Tibial nerve (tissue), 3 donors: ENCODE data around the gene HK3.

ENCODE experiments used
- CTCF ChIP-seq, 5 experiments: fragments of 200-600 bp in 3 of 5; fragments of 450-650 bp in 2 of 5; sonication (generic) in 3 of 5; IDR thresholded peaks; one replicate each; pipeline ENCODE4 v1.5.1; 2016 to 2019; ENCODE audit warnings: antibody characterized with exemption in 5 of 5, mild to moderate bottlenecking in 3 of 5, moderate library complexity in 2 of 5
- POLR2A ChIP-seq, 2 donors: fragments of 450-650 bp; IDR thresholded peaks; one replicate each; pipeline ENCODE4 v1.6.1; 2017; ENCODE audit warnings: antibody characterized with exemption in 2 of 2, mild to moderate bottlenecking in 2 of 2, moderate library complexity in 2 of 2

DNA sequence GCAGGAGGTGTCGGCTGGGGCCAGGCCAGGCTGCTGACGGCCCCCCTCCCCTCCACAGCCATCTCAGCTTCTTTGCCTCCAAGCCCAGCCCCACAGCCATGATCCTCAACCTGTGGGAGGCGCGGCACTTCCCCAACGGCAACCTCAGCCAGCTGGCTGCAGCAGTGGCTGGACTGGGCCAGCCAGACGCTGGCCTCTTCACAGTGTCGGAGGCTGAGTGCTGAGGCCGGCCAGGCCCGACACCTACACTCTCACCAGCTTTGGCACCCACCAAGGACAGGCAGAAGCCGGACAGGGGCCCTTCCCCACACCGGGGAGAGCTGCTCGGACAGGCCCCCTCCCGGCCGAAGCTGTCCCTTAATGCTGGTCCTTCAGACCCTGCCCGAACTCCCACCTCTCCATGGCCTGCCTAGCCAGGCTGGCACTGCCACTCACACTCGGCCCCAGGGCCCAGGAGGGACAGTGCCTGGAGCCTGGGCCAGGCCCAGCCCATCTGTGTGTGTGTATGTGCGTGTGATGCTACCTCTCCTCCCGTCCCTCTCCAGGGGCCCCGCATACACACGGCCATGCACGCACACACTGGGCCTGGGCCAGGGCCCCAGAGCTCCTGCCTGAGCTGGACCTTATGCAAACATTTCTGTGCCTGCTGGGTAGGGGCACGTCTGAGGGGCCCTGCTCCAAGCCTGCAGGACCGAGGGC is 19.3 kb downstream of the HK3 start:
- TF ChIP-seq POLR2A (IDR thresholded peaks at IDR 0.05), result no peak
- TF ChIP-seq CTCF (IDR thresholded peaks at IDR 0.05), result no peak
